NCI-H2171 (cell line): Measurements from ENCODE around the gene MYO1B.

Source experiments
- DNase-seq: peaks from one replicate; lab custom pipeline; 2025; lab: John Stamatoyannopoulos, UW

MYO1B gene

GRCh38 chr2:191462370-191462769, 217.2 kb downstream of the MYO1B start:
- DNase-seq = no peak

DNA sequence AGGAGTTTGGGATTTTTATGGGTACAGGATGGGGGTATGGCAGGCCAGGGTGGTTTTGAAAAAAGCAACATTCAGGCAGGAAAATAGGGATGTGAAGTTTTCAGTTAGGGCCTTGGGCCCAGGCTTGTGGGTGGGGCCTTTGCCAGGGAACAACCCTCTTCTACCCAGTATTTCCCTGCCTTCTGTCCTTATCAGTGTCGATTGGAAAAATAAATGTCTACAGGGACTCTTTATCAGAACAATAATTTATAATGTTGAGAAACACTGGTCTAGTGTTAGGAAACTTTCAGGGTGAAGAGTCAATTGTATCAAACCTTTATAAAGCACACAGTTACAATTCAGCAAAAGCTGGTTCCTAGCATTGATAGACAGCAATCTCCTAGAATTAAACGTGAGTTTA, 218.6 kb downstream of the MYO1B start:
- DNase-seq = no peak

DNA sequence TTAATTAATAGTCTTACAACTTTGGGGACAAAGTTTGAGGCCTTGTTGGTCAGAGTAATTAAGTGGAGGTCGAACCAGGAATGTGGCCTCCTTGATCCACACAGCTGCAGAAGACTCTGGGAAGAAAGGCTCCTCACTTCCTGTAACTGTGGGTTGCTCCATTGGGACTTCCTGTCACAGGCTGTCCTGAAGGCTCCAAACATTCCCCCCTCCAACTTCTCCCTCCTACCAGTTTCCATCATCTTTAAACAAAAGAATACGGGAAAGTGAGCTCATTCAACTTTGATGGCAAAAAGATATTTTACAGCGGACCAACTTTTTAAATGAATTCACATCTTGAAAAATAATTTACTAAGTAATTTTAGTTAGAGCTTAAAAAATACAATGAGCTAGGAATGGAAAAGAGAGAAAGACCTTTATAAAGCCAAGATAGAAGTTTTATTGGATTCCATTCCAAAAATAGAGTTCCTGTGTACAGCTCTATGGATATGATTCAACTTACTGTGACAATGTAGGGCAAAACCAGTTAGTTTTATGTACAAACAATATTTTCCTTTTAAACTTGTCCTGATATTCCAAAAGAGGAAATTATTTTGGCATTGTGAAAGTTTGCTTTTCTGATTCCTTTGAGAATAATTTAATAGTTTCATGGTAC, 220.7 kb downstream of the MYO1B start:
- DNase-seq = no peak

GRCh38 chr2:191467113-191467512, 221.9 kb downstream of the MYO1B start:
- no peak for DNase-seq

DNA sequence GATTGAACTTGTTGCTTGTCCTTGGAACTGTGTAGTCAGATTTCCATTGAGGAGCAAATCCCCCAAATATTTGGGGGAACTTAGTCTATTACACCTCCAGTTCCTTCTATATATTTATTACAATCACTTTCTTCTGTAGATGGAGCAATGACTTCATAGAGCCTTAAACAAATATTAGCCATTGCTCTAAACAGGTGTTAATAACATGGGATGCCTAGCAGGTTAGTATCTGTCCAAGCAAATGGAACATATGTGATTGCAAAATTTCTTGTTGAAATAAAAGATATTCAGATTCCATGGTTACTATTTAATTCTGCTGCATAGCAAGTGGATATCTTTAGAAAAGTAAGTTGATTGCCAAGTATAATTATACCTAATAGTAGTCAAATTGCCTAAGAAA, 225.1 kb downstream of the MYO1B start:
- DNase-seq = no peak

GRCh38 chr2:191474464-191474863, 229.3 kb downstream of the MYO1B start:
- DNase-seq = no peak
